ENCODE measurements around the gene IFIT1B.
A peak's percentile ranks its signal among the peaks of the same experiment; 100 is the strongest.
"Not testable (repeated sequence)": the region's sequence is repeated elsewhere in the genome, so short reads cannot be mapped to it uniquely, and the experiment has no call there.

The IFIT1B gene

GRCh38 chr10:89389254-89389653 is 11.4 kb downstream of the IFIT1B start:
- H3K36me3 ChIP-seq (ENCODE audit: insufficient read depth, low read length): no peaks in the 10 kb centered on the region
- no peaks in the 10 kb centered on the region for H3K27me3 ChIP-seq (ENCODE audit: control insufficient read depth in 1 of 2, insufficient read depth in 2 of 2, low read length in 2 of 2)
- no peak overlapping the region for H3K4me3 ChIP-seq (ENCODE audit: low read depth in 1 of 2, low read length in 2 of 2)
- H3K9me3 ChIP-seq (ENCODE audit: low read length): no peaks in the 10 kb centered on the region
- no peak overlapping the region for H3K27ac ChIP-seq (ENCODE audit: low read depth, low read length)
- H3K4me1 ChIP-seq (ENCODE audit: insufficient read depth, low read length): peaks cover 31% of the 10 kb centered on the region
- no peak overlapping the region for H3K9ac ChIP-seq (ENCODE audit: low read length)

GRCh38 chr10:89390476-89391225 is 12.8 kb downstream of the IFIT1B start:
- Histone ChIP-seq H3K36me3 (ENCODE audit: insufficient read depth, low read length) (no peaks in the 10 kb centered on the region), H3K4me1 (ENCODE audit: insufficient read depth, low read length) (peaks cover 40% of the 10 kb centered on the region), H3K9ac (ENCODE audit: low read length) (no peak overlapping the region), H3K27me3 (ENCODE audit: control insufficient read depth in 1 of 2, insufficient read depth in 2 of 2, low read length in 2 of 2) (no peaks in the 10 kb centered on the region), H3K9me3 (ENCODE audit: low read length) (no peaks in the 10 kb centered on the region), H3K4me3 (ENCODE audit: low read depth in 1 of 2, low read length in 2 of 2) (no peak overlapping the region), H3K27ac (ENCODE audit: low read depth, low read length) (no peak overlapping the region)

- peaks cover 40% of the 10 kb centered on the region for H3K4me1 ChIP-seq (ENCODE audit: insufficient read depth, low read length)
- not testable (repeated sequence) for H3K27ac ChIP-seq (ENCODE audit: low read depth, low read length); H3K27me3 ChIP-seq (ENCODE audit: control insufficient read depth in 1 of 2, insufficient read depth in 2 of 2, low read length in 2 of 2); H3K36me3 ChIP-seq (ENCODE audit: insufficient read depth, low read length); H3K9me3 ChIP-seq (ENCODE audit: low read length); H3K9ac ChIP-seq (ENCODE audit: low read length); H3K4me3 ChIP-seq (ENCODE audit: low read depth in 1 of 2, low read length in 2 of 2)
Observed at GRCh38 chr10:89391226-89391576, 13.3 kb downstream of the IFIT1B start.

- H3K27me3 ChIP-seq (ENCODE audit: control insufficient read depth in 1 of 2, insufficient read depth in 2 of 2, low read length in 2 of 2): no peaks in the 10 kb centered on the region
- H3K9ac ChIP-seq (ENCODE audit: low read length): peak within 1 kb of the TSS; percentile 59
- peak within 1 kb of the TSS; percentile 40 to 66 for H3K4me3 ChIP-seq (ENCODE audit: low read depth in 1 of 2, low read length in 2 of 2)
- no peaks in the 10 kb centered on the region for H3K36me3 ChIP-seq (ENCODE audit: insufficient read depth, low read length)
- H3K27ac ChIP-seq (ENCODE audit: low read depth, low read length): peak within 1 kb of the TSS; percentile 67
- H3K9me3 ChIP-seq (ENCODE audit: low read length): no peaks in the 10 kb centered on the region
- peaks cover 40% of the 10 kb centered on the region for H3K4me1 ChIP-seq (ENCODE audit: insufficient read depth, low read length)
Observed at GRCh38 chr10:89391907-89392756, 14.3 kb downstream of the IFIT1B start, which contains the start of gene IFIT1. Gene IFIT1 (plus strand): TSS chr10:89392623. CDS start chr10:89392713, 90 bp downstream.

- Histone ChIP-seq H3K9me3 (ENCODE audit: low read length) (no peaks in the 10 kb centered on the region), H3K27me3 (ENCODE audit: control insufficient read depth in 1 of 2, insufficient read depth in 2 of 2, low read length in 2 of 2) (no peaks in the 10 kb centered on the region), H3K4me3 (ENCODE audit: low read depth in 1 of 2, low read length in 2 of 2) (peak overlapping the region; percentile 40 to 66), H3K36me3 (ENCODE audit: insufficient read depth, low read length) (no peaks in the 10 kb centered on the region), H3K4me1 (ENCODE audit: insufficient read depth, low read length) (peaks cover 40% of the 10 kb centered on the region), H3K9ac (ENCODE audit: low read length) (peak overlapping the region; percentile 35), H3K27ac (ENCODE audit: low read depth, low read length) (peak overlapping the region; percentile 67)
Observed at GRCh38 chr10:89392974-89393373, 15.1 kb downstream of the IFIT1B start.

GRCh38 chr10:89393898-89394297 is 16.0 kb downstream of the IFIT1B start:
- Histone ChIP-seq H3K27ac (ENCODE audit: low read depth, low read length) (no peak overlapping the region), H3K4me1 (ENCODE audit: insufficient read depth, low read length) (peaks cover 40% of the 10 kb centered on the region), H3K9ac (ENCODE audit: low read length) (no peak overlapping the region), H3K36me3 (ENCODE audit: insufficient read depth, low read length) (no peaks in the 10 kb centered on the region), H3K4me3 (ENCODE audit: low read depth in 1 of 2, low read length in 2 of 2) (peak overlapping the region in 1 of 2 donors; percentile 52), H3K9me3 (ENCODE audit: low read length) (no peaks in the 10 kb centered on the region), H3K27me3 (ENCODE audit: control insufficient read depth in 1 of 2, insufficient read depth in 2 of 2, low read length in 2 of 2) (no peaks in the 10 kb centered on the region)

- no peaks in the 10 kb centered on the region for H3K27me3 ChIP-seq (ENCODE audit: control insufficient read depth in 1 of 2, insufficient read depth in 2 of 2, low read length in 2 of 2)
- peaks cover 40% of the 10 kb centered on the region for H3K4me1 ChIP-seq (ENCODE audit: insufficient read depth, low read length)
- H3K9me3 ChIP-seq (ENCODE audit: low read length): no peaks in the 10 kb centered on the region
- no peaks in the 10 kb centered on the region for H3K36me3 ChIP-seq (ENCODE audit: insufficient read depth, low read length)
- H3K27ac ChIP-seq (ENCODE audit: low read depth, low read length): no peak overlapping the region
- no peak overlapping the region for H3K4me3 ChIP-seq (ENCODE audit: low read depth in 1 of 2, low read length in 2 of 2)
- H3K9ac ChIP-seq (ENCODE audit: low read length): no peak overlapping the region
Observed at GRCh38 chr10:89395141-89395540, 17.3 kb downstream of the IFIT1B start.

- no peak overlapping the region for H3K27ac ChIP-seq (ENCODE audit: low read depth, low read length)
- H3K36me3 ChIP-seq (ENCODE audit: insufficient read depth, low read length): peaks cover 12% of the 10 kb centered on the region
- H3K4me1 ChIP-seq (ENCODE audit: insufficient read depth, low read length): peaks cover 20% of the 10 kb centered on the region
- no peak overlapping the region for H3K9ac ChIP-seq (ENCODE audit: low read length)
- H3K4me3 ChIP-seq (ENCODE audit: low read depth in 1 of 2, low read length in 2 of 2): no peak overlapping the region
- H3K9me3 ChIP-seq (ENCODE audit: low read length): no peaks in the 10 kb centered on the region
- no peaks in the 10 kb centered on the region for H3K27me3 ChIP-seq (ENCODE audit: control insufficient read depth in 1 of 2, insufficient read depth in 2 of 2, low read length in 2 of 2)
Observed at GRCh38 chr10:89398003-89398749, 20.3 kb downstream of the IFIT1B start.

GRCh38 chr10:89399956-89400355 is 22.1 kb downstream of the IFIT1B start:
- peaks cover 7% of the 10 kb centered on the region for H3K4me1 ChIP-seq (ENCODE audit: insufficient read depth, low read length)

GRCh38 chr10:89403043-89403442 is 25.2 kb downstream of the IFIT1B start:
- no peak overlapping the region for H3K9ac ChIP-seq (ENCODE audit: low read length)
- H3K9me3 ChIP-seq (ENCODE audit: low read length): no peaks in the 10 kb centered on the region
- no peak overlapping the region for H3K4me3 ChIP-seq (ENCODE audit: low read depth in 1 of 2, low read length in 2 of 2)
- no peaks in the 10 kb centered on the region for H3K4me1 ChIP-seq (ENCODE audit: insufficient read depth, low read length)
- H3K36me3 ChIP-seq (ENCODE audit: insufficient read depth, low read length): peaks cover 21% of the 10 kb centered on the region
- H3K27ac ChIP-seq (ENCODE audit: low read depth, low read length): no peak overlapping the region
- no peaks in the 10 kb centered on the region for H3K27me3 ChIP-seq (ENCODE audit: control insufficient read depth in 1 of 2, insufficient read depth in 2 of 2, low read length in 2 of 2)

More at GRCh38 chr10:89399956-89400355, 22.1 kb downstream of the IFIT1B start:
- Histone ChIP-seq H3K9me3 (ENCODE audit: low read length) (no peaks in the 10 kb centered on the region), H3K27me3 (ENCODE audit: control insufficient read depth in 1 of 2, insufficient read depth in 2 of 2, low read length in 2 of 2) (no peaks in the 10 kb centered on the region), H3K4me3 (ENCODE audit: low read depth in 1 of 2, low read length in 2 of 2) (no peak overlapping the region), H3K27ac (ENCODE audit: low read depth, low read length) (no peak overlapping the region), H3K9ac (ENCODE audit: low read length) (no peak overlapping the region), H3K36me3 (ENCODE audit: insufficient read depth, low read length) (peaks cover 21% of the 10 kb centered on the region)
